Right hindlimb (tissue), 1 donor: ENCODE measurements around the gene FARP1.
A peak's percentile ranks its signal among the peaks of the same experiment; 100 is the strongest.
"Not testable (repeated sequence)": the region's sequence is repeated elsewhere in the genome, so short reads cannot be mapped to it uniquely, and the experiment has no call there.

Experiments
- DNase-seq: peaks from one replicate; pipeline ENCODE4 v3.0.0-alpha.2; 2018

The FARP1 gene

DNA sequence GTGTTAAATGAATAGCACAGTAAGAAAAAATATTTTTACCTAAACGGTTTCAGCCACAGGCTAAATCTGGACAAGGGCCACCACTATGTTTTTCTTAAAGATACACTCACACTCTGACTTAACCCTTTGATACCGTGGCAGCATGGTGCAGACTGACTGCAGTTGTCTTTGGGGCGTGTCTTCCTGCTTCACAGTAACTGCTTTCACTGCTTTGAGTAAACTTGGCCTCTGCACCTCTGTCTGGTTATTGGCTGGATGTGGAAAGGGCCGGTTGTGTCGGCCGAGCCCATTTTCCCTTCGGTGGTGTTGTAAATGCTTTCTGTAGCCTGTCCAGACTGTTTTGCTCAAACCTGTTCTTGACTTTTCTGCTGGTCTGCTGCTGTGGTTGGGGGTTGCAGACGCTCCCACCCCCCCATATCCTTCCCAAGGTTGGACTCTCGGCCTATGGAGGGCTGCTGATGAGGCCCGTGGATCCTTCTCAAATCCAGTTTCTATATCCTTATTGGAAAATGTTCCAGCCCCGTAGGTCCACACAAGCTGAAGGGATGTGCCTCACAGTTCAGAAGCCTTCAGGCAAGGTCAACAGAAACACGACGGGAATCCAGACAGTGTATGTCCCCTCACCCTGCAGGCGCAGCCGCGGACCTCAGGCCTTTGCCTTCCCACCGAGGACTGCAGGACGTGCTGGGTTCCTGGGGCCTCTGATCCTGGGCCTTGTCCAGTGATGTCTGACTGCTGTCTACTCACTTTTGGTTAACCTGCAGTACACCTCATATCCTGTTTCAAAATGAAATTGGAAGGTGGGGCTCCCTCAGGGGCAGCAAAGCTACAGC, 124.4 kb downstream of the FARP1 start:
- peak; percentile 62 for DNase-seq

DNA sequence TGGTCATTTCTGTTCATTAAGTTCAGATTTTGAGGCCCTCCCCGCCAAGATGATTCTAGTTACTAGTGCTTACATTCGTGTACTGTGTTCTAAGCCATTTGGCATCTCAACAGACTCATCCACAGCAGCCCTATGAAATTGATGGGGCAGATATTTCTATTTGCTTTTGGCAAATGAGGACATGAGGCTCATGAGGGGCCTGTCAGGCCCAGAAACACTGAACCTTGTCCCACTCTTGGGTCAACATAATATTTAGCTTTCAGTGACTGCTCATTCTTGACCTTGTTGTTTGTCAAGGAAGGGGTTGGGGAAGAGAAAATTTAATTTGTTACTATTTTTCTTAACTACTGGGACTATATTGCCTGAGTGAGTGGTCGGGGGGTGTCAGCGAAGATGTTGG, 126.5 kb downstream of the FARP1 start:
- no peak for DNase-seq

DNA sequence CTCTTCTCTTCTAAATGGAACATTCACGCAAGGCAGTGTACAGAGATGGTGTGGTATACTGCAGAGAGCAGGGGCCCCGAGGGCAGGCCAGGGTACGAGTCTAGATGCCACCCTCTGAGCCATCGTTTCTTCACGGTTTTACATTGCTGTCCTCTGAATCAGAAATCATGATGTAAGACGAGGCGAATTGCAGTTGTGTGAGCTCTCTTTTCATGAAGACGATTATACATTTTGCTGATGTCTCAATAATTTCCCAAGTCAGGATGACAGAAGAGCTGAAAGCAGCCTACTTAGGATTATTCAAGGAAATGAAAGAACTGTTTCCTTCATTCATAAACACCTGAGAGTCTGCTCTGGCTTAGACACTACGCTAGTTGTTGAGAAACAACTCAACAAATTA, 127.9 kb downstream of the FARP1 start:
- no peak for DNase-seq

DNA sequence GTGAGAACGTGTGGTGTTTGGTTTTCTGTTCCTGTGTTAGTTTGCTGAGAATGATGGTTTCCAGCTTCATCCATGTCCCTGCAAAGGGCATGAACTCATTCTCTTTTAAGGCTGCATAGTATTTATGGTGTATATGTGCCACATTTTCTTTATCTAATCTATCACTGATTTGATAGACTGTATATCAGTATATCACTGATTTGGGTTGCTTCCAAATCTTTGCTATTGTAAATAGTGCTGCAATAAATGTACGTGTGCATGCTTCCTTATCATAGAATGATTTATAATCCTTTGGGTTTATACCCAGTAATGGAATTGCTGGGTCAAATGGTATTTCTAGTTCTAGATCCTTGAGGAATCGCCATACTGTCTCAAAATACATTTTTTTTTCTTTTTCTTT, 128.8 kb downstream of the FARP1 start:
- DNase-seq: not testable (repeated sequence)

DNA sequence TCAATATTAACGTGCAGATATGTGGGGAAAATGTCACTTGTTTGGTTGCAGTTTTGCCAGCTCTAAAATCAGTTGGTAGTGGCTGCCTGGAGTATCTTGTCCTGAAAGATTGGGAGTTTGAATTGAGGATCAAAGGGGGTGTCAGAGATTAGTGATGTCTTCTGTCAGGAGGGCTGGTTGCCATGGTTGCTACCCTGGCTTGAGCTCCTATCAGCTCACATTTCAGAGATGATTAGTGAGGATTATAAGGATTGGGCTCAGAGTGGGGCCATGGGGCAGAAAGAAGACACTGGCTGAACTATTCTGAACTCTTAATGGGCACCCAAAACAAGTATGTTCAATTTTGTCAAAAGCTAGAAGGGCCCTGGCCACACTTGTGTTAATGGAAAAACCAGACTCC, 129.7 kb downstream of the FARP1 start:
- DNase-seq: no peak

DNA sequence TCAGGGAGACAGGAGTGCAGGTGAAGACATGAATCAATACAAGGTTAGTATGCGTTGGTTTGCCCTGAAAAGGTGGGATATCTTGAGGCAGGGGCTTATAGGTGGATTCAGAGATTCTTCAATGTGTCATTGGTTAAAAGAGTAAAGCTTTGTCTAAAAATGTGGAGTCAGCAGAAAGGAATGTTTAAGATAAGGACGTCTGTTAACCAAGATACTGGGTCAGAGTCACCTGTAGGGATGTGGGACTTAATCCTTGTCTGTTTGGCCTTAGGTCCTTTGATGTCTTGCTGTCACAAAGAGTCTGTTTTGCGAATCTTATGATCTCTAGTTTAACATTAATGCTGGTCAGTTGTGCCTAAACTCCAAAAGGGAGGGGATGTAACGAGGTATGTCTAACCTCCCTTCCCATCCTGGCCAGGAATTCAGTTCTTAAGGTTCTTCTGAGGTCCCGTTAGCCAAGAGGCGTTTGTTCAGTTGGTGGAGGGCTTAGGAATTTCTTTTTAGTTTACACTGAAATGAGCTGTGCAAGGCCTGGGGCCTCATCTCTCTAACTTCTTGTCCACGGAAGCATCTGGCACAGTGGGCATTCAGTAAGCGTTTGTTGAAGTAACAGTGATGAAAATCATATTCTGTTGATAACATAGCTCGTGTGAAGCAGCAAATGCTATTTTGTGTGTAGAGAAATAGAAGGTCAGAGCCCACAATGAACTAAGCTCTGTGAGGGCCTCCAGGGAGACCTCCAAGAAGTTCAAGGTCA, 130.4 kb downstream of the FARP1 start:
- no peak for DNase-seq

DNA sequence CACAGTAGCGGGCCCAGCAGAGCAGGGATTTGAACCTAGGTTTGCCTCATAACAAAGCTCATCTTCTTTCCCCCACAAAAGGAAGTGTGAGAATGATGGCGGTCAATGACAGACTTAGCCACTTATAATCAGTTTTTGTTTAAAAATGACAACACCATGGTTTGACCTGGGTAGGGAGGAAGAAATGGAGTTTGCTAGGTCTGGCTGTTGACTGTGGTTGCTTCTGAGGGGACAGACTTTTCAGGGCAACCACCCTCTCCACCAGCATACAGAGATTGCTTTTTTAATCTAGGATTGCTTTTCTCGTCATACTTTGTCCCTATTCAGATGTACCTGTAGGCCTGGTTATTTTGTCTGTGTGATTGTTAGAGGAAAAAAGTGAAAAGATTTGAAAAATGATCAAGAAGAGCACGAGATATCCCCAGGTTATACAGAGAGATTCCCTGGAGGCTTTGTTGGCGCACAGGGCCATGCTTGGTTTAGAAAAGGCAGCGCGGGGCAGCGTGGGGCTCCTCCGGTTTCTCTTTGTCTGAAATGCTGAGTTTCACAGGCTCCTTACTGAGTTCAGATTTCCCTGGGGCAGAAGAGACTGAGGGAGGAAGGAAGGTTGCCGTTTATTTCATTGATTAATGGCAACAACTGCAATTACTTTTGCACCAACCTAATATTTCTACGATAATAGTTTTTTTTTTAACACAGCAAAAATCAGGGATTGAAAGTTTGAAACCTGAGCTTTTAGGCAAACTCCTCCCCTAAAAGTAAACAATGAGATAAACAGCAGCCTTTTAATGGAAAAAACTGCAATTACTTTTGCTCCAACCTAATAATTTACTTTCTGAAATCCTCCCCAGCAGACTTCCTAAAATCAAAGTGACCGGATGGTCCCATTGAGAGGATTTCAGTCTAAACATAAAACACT, 131.2 kb downstream of the FARP1 start:
- DNase-seq: no peak

DNA sequence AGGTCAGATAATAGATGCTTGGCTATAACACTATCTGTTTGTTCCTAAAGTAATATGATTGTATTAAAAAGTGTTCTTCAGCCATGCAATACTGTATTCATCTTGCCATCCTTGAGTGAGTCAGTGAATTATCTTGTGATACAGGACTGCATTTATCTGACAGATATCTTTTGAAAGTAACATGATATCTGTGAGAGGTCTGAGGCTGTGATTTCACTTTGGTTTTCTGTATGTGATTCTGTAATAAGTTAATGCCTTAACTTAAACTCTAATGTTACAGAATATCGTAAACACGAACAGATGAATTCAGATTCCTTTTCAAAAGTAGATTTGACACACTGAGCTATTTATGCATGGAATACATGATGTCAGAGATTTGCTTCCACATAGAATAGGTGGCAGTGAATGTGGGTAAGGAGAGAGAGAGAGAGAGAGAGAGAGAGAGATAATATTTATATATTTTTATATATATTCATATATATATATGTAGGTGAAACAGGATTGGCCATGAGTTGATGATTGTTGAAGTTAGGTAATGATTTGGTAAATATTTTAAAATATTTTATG, 132.1 kb downstream of the FARP1 start:
- no peak for DNase-seq

DNA sequence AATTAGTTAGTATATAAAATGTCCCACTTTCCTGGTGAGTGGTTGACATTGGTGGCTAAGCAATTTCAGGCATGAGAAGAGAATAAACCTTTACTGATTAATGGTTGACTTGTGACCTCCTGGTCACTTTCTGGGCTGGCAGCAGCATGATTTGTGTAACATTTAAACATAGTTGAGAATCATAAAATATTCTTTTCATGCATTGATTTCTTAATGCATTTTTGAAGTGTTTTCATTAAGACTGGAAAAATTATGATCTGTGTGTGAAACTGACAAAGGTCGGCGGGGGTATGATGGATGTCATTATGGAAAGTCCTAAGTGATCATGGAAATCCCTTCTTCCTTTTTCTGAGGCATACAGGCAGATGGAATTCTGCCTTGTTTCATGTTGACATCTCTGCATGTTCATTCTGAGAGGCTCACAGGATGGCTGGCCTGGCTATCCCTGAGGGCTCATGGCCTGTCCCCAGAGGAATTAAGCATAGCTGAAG, 132.8 kb downstream of the FARP1 start:
- no peak for DNase-seq

DNA sequence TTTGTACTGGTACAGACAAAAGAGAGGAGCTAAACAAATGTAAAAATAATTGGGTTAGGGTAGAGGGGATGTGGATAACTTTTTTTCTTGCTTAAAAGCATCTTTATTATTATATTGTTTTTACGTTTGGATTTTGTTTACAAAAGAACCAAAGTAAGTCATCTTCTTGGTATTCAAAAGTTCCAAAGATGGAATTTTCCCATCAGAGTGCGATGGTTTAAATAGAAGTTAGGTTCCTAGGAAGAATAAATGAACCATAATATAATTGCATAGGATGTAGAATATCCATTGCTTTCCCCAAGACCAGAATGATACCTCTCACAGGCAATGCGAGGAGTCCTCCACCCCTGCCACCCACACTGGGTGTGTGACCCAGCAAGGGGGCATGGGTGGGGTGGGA, 133.6 kb downstream of the FARP1 start:
- no peak for DNase-seq

DNA sequence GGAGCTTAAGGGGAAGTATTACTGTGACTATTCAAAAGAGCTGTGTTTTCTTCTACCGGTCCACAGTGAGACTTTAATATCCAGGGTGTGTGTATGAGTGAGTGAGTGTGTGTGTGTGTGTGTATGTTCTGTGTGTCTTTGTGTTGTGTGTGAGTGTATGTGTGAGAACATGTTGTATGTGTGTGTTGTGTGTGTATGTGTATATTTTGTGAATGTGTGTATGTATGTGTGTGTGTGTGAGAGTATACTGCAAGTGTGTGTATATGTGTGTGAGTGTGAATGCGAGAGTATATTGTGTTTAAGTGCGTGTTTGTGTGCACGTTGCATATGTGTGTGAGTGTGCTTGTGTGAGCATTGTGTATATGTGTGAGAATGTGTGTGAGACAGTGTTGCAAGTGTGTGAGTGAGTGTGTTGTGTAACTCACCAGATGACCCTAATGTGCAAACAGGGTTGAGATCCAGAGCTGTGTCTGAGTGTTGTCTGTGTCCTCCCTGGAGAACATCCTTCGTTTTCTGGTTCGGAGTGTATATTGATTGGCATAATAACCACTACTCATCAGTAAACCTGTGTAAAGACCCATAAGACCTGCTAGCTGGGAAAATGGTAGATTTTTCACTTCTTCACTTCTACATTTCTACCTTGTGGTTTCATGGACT, 135.3 kb downstream of the FARP1 start:
- DNase-seq: no peak

DNA sequence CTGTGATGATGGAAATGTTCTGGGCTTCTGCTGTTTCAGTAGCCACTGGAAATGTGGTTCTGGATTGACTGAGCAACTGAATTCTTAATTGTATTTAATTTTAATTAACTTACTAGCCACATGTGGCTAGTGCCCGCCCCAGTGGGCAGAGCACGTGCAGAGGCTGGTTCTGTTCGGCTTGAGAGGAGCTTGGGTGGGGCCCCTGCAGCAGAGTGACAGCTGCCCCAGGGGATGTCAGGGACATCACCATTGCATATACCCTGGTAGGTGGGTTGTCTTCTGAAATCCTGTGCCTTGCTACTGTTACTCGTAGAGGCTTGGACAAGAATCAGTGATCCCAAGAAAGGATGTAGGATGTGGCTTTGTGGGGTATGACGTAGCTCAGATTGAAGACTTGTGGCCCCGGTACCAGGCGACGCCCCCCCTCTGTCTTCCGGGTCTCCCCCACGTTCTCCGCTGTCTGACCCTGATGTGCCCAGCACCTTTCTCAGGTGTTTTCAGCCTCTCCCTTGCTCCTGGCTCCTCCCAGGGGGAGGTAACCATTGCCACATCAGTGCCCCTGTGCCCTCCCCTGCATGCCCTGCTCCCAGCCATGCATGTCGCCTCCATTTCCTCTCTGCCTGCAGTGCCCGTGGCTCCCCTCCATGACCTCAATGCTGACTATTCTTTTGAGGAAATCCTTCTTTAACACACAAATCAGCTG, 136.7 kb downstream of the FARP1 start:
- no peak for DNase-seq

DNA sequence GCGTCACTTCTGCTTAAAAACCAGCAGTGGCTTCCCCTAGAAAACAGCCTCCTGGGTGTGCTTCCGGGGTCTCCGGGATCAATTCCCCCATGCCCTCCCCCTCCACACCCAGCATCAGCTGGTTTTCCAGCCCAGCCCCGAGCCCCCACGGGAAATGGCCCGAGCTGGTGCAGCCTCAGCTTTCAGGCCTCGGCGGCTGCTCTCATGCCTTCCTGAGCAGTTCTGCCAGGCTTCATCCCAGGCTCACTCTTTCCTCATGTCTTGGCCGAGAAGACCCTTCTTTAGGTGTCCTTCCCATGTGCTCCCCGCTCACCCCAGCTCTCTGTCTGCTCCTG, 137.2 kb downstream of the FARP1 start:
- DNase-seq: no peak

DNA sequence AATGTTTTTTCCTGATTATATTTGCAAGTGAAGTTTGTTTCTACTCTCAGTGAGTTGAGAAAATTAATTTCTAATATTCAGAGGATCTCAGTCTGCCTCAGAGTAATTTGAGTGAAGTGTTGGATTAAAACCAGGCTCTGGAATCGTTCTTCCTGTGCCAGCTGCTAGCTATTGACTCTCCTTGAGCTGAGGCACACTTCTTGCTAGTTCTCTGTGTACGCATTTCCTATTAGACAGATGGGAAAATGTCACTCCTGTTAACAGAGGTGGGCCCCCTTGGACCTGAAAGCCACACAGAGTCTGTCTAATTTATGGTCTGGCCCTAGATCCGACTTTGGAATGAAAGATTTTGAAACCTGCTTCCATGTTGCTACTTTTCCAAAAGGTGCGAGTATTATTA, 141.8 kb downstream of the FARP1 start:
- no peak for DNase-seq

DNA sequence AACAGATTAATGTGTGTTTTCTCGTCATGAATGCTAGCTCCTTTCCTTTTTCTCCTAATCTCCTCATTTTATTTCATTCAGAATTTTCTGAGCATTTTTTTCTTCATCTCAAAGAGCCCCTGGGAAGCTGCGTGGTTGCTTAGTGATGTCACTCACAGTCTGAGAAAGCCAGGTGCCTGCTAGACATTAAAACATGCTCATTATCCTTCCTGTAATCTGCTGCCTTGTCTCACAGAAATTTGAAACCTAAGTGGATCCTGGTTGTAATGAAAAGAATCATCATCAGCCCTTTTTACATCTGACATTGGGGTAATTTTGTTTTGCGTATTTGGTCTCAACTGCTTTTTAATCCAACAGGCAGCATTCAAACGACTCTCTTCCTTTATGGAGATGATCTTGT, 142.4 kb downstream of the FARP1 start:
- no peak for DNase-seq

DNA sequence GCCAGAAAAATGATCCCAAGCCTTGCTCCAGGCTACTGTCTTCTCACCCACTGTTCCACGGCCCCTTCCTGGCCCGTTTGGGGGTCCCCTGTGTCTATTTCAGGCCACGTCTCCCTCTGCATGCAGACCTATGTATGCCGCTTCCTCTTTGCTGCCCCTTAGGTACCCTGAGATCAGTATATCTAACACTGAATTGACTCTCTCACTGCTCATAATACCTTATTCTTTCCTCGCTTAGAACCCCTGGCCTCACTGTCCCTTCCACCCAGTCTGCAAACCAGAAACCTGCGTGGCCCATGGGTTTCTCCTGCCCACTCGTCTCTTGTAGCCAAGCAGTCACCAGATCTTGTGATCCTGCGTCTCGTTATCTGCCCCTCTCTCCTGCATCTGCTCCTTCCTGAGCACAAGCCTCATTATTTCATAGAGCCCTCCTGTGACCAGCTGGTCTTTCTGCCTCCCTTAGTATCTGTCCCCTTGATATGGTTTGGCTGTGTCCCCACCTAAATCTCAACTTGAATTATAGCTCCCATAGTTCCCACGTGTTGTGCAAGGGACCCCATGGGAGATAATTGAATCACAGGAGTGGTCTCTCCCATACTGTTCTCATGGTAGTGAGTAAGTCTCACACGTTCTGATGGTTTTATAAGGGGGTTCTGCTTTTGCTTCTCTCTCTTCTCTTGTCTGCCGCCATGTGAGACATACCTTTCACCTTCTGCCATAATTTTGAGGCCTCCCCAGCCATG, 143.1 kb downstream of the FARP1 start:
- DNase-seq: no peak

DNA sequence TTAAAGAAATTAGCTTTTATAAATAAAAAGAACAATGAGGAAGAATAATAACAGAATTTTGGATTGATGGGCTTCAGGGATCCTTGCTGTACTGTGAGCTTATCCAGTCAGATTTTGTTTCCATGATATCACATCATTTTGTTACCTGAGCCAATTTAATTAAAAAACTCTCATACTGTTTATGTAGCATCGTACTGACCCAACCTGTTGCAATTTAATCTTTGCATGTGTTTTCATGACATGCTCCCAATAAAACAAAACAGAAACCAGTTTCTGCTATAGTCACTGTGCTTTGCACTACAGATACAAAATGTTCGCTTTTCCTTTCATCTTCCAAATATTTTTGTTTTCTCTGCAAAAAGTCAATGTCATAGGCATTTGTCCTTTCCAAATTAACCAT, 143.9 kb downstream of the FARP1 start:
- no peak for DNase-seq

DNA sequence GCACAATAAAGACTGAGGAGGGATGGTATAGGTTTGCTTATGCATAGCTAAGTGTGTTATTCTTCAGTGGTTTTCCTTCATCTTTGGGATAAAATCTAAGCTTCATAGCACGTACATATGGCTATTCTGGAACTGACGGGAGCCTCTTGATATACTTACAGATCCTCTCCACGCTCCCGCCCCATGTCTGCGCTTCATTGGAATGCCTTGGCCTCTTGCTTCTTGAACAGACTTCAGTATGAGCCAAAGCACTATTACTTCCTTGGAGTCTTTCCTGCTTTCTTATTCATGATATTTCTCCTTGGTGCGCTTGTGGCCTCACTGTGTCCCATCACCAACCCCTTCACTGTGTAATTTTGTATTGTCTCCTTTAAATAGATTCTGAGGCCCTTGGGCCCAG, 145.3 kb downstream of the FARP1 start:
- no peak for DNase-seq

DNA sequence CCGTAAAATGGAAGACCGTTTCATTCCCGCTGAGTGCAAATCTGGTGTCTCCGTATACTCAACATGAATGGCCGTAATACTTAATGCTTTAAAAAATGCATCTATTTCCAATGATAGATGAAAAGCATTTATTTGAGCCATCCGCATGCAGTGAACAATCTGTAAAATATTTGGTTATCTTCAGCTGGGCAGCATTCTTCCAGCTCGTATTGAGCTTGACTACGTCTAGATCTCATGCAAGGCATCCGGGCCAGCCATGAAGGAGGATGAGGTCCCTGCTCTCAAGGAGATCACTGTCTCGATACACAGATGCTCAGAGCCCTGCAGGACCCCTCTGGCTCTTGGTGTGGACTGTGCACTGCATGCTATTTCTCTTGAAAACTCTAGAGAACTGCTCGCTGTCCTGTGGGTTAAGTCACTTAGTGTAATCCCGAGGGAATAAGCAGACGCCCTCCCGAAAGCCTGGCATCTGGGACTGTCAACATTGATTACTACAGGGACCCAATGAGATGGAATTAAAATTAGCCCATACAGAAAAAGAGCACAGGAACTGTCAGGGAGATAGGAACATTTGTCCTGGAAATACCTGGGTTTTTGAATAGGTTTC, 146.5 kb downstream of the FARP1 start:
- DNase-seq: no peak

DNA sequence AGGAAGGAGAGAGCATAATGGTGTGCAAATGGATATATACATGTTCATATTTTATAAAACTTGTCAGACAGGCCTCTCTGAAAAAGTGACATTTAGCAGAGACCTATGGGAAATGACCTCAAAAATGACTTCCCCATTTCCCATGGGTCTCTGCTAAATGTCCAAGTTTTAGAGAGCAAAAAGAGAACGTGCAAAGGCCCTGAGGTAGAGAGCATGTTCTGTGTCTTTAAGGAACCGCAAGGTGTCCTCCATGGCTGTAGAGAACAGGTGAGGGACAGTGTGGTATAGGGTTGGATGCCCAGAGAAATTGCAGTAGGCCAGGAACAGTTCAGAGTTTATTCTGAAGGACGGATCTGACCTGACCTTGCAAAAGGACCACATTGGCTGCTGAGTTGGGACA, 147.4 kb downstream of the FARP1 start:
- no peak for DNase-seq

DNA sequence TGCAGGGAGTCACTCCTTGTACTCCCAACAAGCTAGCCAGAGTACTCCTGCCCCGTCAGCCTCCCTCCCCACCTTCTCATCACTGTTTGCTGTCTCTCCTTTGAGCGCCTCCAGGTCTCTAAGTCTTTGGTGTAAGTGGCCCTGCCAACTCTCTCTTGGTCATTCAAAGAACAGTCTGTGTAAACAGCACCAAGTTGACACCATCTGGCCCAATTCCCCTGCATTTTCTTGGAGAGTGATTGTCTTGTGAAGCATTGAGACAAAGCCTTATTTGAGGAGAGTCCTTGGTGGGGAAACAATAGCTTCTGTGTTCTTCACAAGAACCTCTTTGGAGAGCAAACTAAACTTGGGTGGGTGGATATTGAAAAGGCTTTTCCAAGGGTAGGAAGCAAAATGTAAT, 148.8 kb downstream of the FARP1 start:
- DNase-seq: no peak
